ENCODE results near the gene FAM221A.

GRCh38 chr7:23689165-23689564 is 9.2 kb downstream of the FAM221A start:
- TF ChIP-seq CTCF (IDR thresholded peaks at IDR 0.05) (no peak), POLR2AphosphoS5 (IDR thresholded peaks at IDR 0.05; ENCODE audit: low read depth, low read length) (no peak)

Measured in Panc1 (cell line).